ENCODE measurements around the gene OR11H6. TPM values are rescaled to one million over a fixed set of nuclear protein-coding genes. Genes with fewer than 3 reads are reported as not detected.

Gene OR11H6
- total and polyA plus RNA-seq, 2 donors (not counting 1 experiment from before 2014, with no cell fraction given) = not detected

DNA sequence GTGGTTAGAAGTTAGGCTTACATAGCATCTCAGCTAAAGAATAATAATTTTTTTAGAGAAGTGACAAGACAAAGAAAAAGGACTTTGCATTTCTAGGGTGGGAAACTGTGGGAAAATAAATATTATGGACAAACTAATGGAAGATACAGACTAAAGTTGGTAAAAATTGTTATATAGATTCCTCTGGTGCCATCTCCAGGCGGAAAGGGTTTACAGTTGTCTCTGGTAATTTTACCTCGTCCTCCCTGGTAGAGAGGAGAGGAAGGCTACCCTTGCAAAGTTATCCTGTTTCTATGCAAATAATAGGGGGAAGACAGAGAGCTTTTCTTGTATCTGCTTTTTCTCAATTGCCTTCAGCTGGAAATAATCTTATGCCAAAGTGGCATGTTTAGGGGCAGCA lies 27.6 kb upstream of the OR11H6 start:
- H3K27ac ChIP-seq (ENCODE audit: insufficient read depth, low read length) = no peak overlapping the region
- TF ChIP-seq EZH2 (IDR thresholded peaks at IDR 0.05; ENCODE audit: low read length, missing control alignments) = no peak
- TF ChIP-seq CTCF (conservative IDR thresholded peaks at IDR 0.05 in 1 of 2, IDR thresholded peaks at IDR 0.05 in 1 of 2; ENCODE audit: low read depth in 1 of 2, low read length in 2 of 2) = no peak
- no peaks in the 10 kb centered on the region for H3K79me2 ChIP-seq (ENCODE audit: control insufficient read depth, insufficient read depth, low read length)
- no peak overlapping the region for H3K9ac ChIP-seq (ENCODE audit: insufficient read depth, low read length)
- DNase-seq (ENCODE audit: low read depth in 2 of 2) = no peak
- no peak overlapping the region for H2AFZ ChIP-seq (ENCODE audit: low read length)
- H3K4me1 ChIP-seq (ENCODE audit: control insufficient read depth, extremely low read depth, insufficient read depth, low read length) = no peaks in the 10 kb centered on the region
- no peak overlapping the region for H3K4me3 ChIP-seq (replicated peaks in 1 of 4; ENCODE audit: control extremely low read depth in 1 of 4, insufficient read depth in 1 of 4, low read depth in 3 of 4, low read length in 4 of 4)
- no peaks in the 10 kb centered on the region for H4K20me1 ChIP-seq (ENCODE audit: control insufficient read depth, extremely low read depth, insufficient read depth, low read length)
- H3K4me2 ChIP-seq (ENCODE audit: extremely low read depth, insufficient read depth, low read length) = no peak overlapping the region
- H3K27me3 ChIP-seq (ENCODE audit: control insufficient read depth, insufficient read depth, low read length) = no peaks in the 10 kb centered on the region
- no peaks in the 10 kb centered on the region for H3K36me3 ChIP-seq (ENCODE audit: control insufficient read depth, insufficient read depth, low read length)
- no peaks in the 10 kb centered on the region for H3K9me3 ChIP-seq (ENCODE audit: control insufficient read depth, insufficient read depth, low read depth, low read length)

DNA sequence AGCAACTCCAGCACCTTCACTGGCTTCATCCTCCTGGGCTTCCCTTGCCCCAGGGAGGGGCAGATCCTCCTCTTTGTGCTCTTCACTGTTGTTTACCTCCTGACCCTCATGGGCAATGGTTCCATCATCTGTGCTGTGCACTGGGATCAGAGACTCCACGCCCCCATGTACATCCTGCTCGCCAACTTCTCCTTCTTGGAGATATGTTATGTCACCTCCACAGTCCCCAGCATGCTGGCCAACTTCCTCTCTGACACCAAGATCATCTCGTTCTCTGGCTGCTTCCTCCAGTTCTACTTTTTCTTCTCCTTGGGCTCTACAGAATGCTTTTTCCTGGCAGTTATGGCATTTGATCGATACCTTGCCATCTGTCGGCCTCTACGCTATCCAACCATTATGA lies 26.1 kb upstream of the OR11H6 start:
- no peak for DNase-seq (ENCODE audit: low read depth in 2 of 2)
- Histone ChIP-seq H3K4me2 (ENCODE audit: extremely low read depth, insufficient read depth, low read length) (no peak overlapping the region), H3K9ac (ENCODE audit: insufficient read depth, low read length) (no peak overlapping the region), H3K27me3 (ENCODE audit: control insufficient read depth, insufficient read depth, low read length) (no peaks in the 10 kb centered on the region), H3K79me2 (ENCODE audit: control insufficient read depth, insufficient read depth, low read length) (no peaks in the 10 kb centered on the region), H4K20me1 (ENCODE audit: control insufficient read depth, extremely low read depth, insufficient read depth, low read length) (no peaks in the 10 kb centered on the region), H3K9me3 (ENCODE audit: control insufficient read depth, insufficient read depth, low read depth, low read length) (no peaks in the 10 kb centered on the region), H3K4me1 (ENCODE audit: control insufficient read depth, extremely low read depth, insufficient read depth, low read length) (no peaks in the 10 kb centered on the region), H2AFZ (ENCODE audit: low read length) (no peak overlapping the region), H3K4me3 (replicated peaks in 1 of 4; ENCODE audit: control extremely low read depth in 1 of 4, insufficient read depth in 1 of 4, low read depth in 3 of 4, low read length in 4 of 4) (no peak overlapping the region), H3K36me3 (ENCODE audit: control insufficient read depth, insufficient read depth, low read length) (no peaks in the 10 kb centered on the region), H3K27ac (ENCODE audit: insufficient read depth, low read length) (no peak overlapping the region)
- no peak for TF ChIP-seq EZH2 (IDR thresholded peaks at IDR 0.05; ENCODE audit: low read length, missing control alignments)
- TF ChIP-seq CTCF (conservative IDR thresholded peaks at IDR 0.05 in 1 of 2, IDR thresholded peaks at IDR 0.05 in 1 of 2; ENCODE audit: low read depth in 1 of 2, low read length in 2 of 2) = no peak

GRCh38 chr14:20198991-20199390 lies 24.5 kb upstream of the OR11H6 start:
- Histone ChIP-seq H3K27ac (ENCODE audit: insufficient read depth, low read length) (no peak overlapping the region), H4K20me1 (ENCODE audit: control insufficient read depth, extremely low read depth, insufficient read depth, low read length) (no peaks in the 10 kb centered on the region), H3K79me2 (ENCODE audit: control insufficient read depth, insufficient read depth, low read length) (no peaks in the 10 kb centered on the region), H3K4me3 (replicated peaks in 1 of 4; ENCODE audit: control extremely low read depth in 1 of 4, insufficient read depth in 1 of 4, low read depth in 3 of 4, low read length in 4 of 4) (no peak overlapping the region), H3K4me1 (ENCODE audit: control insufficient read depth, extremely low read depth, insufficient read depth, low read length) (no peaks in the 10 kb centered on the region), H3K9ac (ENCODE audit: insufficient read depth, low read length) (no peak overlapping the region), H3K9me3 (ENCODE audit: control insufficient read depth, insufficient read depth, low read depth, low read length) (no peaks in the 10 kb centered on the region), H3K27me3 (ENCODE audit: control insufficient read depth, insufficient read depth, low read length) (no peaks in the 10 kb centered on the region), H2AFZ (ENCODE audit: low read length) (no peak overlapping the region), H3K36me3 (ENCODE audit: control insufficient read depth, insufficient read depth, low read length) (no peaks in the 10 kb centered on the region), H3K4me2 (ENCODE audit: extremely low read depth, insufficient read depth, low read length) (no peak overlapping the region)
- TF ChIP-seq CTCF (conservative IDR thresholded peaks at IDR 0.05 in 1 of 2, IDR thresholded peaks at IDR 0.05 in 1 of 2; ENCODE audit: low read depth in 1 of 2, low read length in 2 of 2) (no peak), EZH2 (IDR thresholded peaks at IDR 0.05; ENCODE audit: low read length, missing control alignments) (no peak)
- no peak for DNase-seq (ENCODE audit: low read depth in 2 of 2)
